Measurements from ENCODE around the gene TMCC2.

DNA sequence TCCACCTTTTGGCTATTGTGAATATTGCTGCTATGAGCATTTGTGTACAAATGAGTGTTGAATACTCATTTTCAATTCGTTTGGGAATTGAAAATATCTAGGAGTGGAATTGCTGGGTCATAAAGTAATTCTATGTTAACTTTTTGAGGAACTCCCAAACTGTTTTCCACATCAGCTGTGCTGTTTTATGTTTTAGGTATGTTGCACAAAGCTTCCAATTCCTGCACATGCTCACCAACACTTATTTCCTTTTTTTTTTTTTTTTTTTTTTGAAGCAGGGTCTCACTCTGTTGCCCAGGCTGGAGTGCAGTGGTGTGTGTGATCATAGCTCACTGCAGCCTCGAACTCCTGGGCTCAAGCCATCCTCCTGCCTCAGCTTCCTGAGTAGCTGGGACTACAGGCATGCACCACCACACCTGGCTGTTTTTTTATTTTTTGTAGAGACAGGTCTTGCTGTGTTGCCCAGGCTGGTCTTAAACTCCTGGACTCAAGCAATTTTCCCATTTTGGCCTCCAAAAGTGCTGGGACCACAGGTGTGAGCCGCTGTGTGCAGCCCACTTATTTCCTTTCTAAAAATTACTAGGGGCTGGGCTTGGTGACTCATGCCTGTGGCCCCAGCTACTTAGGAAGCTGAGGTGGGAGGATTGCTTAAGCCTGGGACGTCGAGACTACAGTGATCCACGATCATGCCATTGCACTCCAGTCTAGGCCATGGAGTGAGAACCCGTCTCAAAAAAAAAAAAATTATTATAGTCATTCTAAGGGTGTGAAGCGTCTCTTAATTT lies 33.4 kb downstream of the TMCC2 start:
- TF ChIP-seq TAF1 (IDR thresholded peaks at IDR 0.05; ENCODE audit: borderline replicate concordance, insufficient read depth, low read length), result no peak
- TF ChIP-seq, protein P1, sequence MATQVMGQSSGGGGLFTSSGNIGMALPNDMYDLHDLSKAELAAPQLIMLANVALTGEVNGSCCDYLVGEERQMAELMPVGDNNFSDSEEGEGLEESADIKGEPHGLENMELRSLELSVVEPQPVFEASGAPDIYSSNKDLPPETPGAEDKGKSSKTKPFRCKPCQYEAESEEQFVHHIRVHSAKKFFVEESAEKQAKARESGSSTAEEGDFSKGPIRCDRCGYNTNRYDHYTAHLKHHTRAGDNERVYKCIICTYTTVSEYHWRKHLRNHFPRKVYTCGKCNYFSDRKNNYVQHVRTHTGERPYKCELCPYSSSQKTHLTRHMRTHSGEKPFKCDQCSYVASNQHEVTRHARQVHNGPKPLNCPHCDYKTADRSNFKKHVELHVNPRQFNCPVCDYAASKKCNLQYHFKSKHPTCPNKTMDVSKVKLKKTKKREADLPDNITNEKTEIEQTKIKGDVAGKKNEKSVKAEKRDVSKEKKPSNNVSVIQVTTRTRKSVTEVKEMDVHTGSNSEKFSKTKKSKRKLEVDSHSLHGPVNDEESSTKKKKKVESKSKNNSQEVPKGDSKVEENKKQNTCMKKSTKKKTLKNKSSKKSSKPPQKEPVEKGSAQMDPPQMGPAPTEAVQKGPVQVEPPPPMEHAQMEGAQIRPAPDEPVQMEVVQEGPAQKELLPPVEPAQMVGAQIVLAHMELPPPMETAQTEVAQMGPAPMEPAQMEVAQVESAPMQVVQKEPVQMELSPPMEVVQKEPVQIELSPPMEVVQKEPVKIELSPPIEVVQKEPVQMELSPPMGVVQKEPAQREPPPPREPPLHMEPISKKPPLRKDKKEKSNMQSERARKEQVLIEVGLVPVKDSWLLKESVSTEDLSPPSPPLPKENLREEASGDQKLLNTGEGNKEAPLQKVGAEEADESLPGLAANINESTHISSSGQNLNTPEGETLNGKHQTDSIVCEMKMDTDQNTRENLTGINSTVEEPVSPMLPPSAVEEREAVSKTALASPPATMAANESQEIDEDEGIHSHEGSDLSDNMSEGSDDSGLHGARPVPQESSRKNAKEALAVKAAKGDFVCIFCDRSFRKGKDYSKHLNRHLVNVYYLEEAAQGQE (IDR thresholded peaks at IDR 0.05; ENCODE audit: insufficient read depth in 1 of 2, low read depth in 2 of 2, low read length in 2 of 2), result no peak
